GM19351 (cell line): ENCODE results near the gene KIAA1614.

Experiments
- ATAC-seq: cut with Tn5 transposase; IDR thresholded peaks from one replicate; pipeline ENCODE4 v1.9.1; 2021; ENCODE audit warnings: mild to moderate bottlenecking, moderate library complexity; ENCODE audit not compliant: unreplicated experiment

Gene KIAA1614

GRCh38 chr1:180981596-180982387 lies 69.1 kb downstream of the KIAA1614 start:
- peak; percentile 93 for ATAC-seq

- ATAC-seq = no peak
Measured at GRCh38 chr1:180982422-180982821, 69.7 kb downstream of the KIAA1614 start.

- ATAC-seq = no peak
Measured at GRCh38 chr1:180988253-180988752, 75.6 kb downstream of the KIAA1614 start.

- ATAC-seq = no peak
Measured at GRCh38 chr1:180994262-180994661, 81.6 kb downstream of the KIAA1614 start.

GRCh38 chr1:180997843-180998504 lies 85.3 kb downstream of the KIAA1614 start:
- ATAC-seq = no peak
